Stimulated activated effector memory CD8-positive, alpha-beta T cell treated with anti-CD3 and anti-CD28 coated beads, Interleukin-12 subunit alpha, Interleukin-12 subunit beta, amount 100 ng/mL, for 72 hours (primary cell): ENCODE measurements around the gene PPP3CA.
A peak's percentile ranks its signal among the peaks of the same experiment; 100 is the strongest.
"Not testable (repeated sequence)": the region's sequence is repeated elsewhere in the genome, so short reads cannot be mapped to it uniquely, and the experiment has no call there.

Experiments used
- ATAC-seq: fragments of 150-1000 bp; cut with Tn5 transposase; 2 replicates; pipeline ENCODE4 v1.10.0; 2021
- DNase-seq, 2 donors: peaks; one replicate each; pipeline ENCODE4 v3.0.0; 2021 to 2022; ENCODE audit warnings: low spot score in 2 of 2
- H3K27ac Mint-ChIP-seq: one replicate; pipeline ENCODE4 v1.8.0; 2022; ENCODE audit warnings: mild to moderate bottlenecking, mixed read lengths
- H3K36me3 Mint-ChIP-seq: one replicate; pipeline ENCODE4 v1.8.0; 2022; ENCODE audit warnings: mild to moderate bottlenecking, mixed read lengths
- H3K4me1 Mint-ChIP-seq: one replicate; pipeline ENCODE4 v1.8.0; 2022; ENCODE audit warnings: mixed read lengths
- H3K4me3 Mint-ChIP-seq: one replicate; pipeline ENCODE4 v1.8.0; 2022; ENCODE audit warnings: mild to moderate bottlenecking, mixed read lengths
- H3K9me3 Mint-ChIP-seq: one replicate; pipeline ENCODE4 v1.8.0; 2022; ENCODE audit warnings: mixed read lengths

The PPP3CA gene

GRCh38 chr4:101027721-101028120, 319.6 kb downstream of the PPP3CA start:
- no peak overlapping the region for H3K27ac Mint-ChIP-seq
- H3K4me3 Mint-ChIP-seq, result no peak overlapping the region
- ATAC-seq, result no peak
- DNase-seq, result no peak
- H3K4me1 Mint-ChIP-seq, result peaks cover 20% of the 10 kb centered on the region
- peaks cover 14% of the 10 kb centered on the region for H3K36me3 Mint-ChIP-seq
- no peaks in the 10 kb centered on the region for H3K9me3 Mint-ChIP-seq

GRCh38 chr4:101025755-101026154, 321.6 kb downstream of the PPP3CA start:
- DNase-seq, result no peak
- H3K9me3 Mint-ChIP-seq, result no peaks in the 10 kb centered on the region
- peaks cover 37% of the 10 kb centered on the region for H3K4me1 Mint-ChIP-seq
- ATAC-seq, result no peak
- H3K27ac Mint-ChIP-seq, result no peak overlapping the region
- H3K36me3 Mint-ChIP-seq, result peaks cover 17% of the 10 kb centered on the region
- no peak overlapping the region for H3K4me3 Mint-ChIP-seq

DNA sequence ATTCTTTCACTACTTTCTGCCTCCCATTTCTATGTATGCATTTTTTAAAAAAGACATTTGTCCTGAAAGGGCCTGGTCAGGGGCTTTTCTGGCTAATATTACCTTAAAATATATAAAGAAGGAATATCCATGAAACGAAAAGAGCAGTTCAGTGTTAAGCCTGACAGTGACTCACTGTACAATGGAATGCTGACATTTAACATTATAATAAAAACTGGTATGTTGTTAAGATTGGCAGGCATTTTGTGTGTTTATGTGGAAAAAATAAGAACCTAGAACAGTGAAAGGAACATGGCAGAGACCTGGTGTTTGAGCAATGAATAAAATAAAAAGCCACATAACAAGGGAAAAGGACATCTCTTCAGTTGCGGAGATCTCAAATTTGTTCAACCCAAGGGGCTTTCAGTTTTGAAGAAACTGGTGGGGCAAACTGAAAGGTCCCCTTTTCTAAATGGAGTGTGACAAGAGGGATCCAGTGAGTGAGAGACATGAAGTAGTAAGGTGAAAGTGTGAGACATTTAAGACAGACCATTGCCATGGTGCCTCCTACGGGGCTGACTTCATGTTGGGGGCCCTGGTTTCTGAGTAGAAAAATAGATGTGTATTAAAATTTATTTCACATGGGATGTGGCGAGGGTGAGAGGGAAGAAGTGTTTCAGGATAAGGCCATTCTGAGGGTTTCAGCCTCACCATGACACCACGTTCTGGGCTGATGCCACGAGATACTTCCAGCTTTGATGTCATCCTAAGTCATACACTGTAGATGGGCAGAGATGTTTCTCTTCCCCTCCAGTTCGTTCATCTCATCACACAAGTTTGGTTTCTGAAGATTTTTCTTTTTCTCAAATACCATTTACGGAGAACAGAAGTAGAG, 324.9 kb downstream of the PPP3CA start:
- H3K36me3 Mint-ChIP-seq, result peaks cover 17% of the 10 kb centered on the region
- H3K4me1 Mint-ChIP-seq, result peaks cover 55% of the 10 kb centered on the region
- ATAC-seq, result peak; percentile 46
- no peak for DNase-seq
- H3K4me3 Mint-ChIP-seq, result no peak overlapping the region
- H3K9me3 Mint-ChIP-seq, result no peaks in the 10 kb centered on the region
- peak overlapping the region; percentile 67 for H3K27ac Mint-ChIP-seq

- peak; percentile 74 for ATAC-seq
- H3K4me1 Mint-ChIP-seq, result peaks cover 68% of the 10 kb centered on the region
- H3K4me3 Mint-ChIP-seq, result peak overlapping the region; percentile 27
- no peaks in the 10 kb centered on the region for H3K9me3 Mint-ChIP-seq
- no peak for DNase-seq
- peak overlapping the region; percentile 90 for H3K27ac Mint-ChIP-seq
- H3K36me3 Mint-ChIP-seq, result peaks cover 21% of the 10 kb centered on the region
Measured at GRCh38 chr4:101020956-101021355, 326.4 kb downstream of the PPP3CA start.

DNA sequence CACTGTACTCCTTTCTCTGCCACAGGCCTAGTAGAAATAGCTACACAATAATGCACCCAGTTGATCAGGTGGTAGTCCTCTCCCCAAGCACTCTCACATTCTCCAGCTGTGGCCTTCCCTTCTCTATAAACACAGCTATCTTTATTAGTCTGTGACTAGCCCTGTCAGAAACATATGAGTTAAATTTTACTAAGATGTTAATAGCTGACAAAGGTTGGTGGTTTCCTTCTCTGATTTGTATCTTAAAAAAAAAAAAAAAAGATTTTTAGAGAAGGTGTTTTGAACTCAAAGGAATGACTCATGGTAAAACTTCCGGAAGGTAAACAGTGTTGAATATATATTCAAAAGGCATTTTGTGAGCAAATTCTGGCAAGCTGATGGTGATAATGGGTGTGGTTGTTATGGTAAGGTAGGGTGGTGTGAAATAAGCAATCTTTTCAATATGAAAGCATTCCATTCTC, 327.4 kb downstream of the PPP3CA start:
- Mint-ChIP-seq H3K27ac (peak overlapping the region; percentile 90), H3K4me1 (peaks cover 69% of the 10 kb centered on the region), H3K4me3 (peak overlapping the region; percentile 27), H3K36me3 (peaks cover 12% of the 10 kb centered on the region), H3K9me3 (no peaks in the 10 kb centered on the region)
- DNase-seq, result peak in 1 of 2 donors; percentile 64
- peak; percentile 73 for ATAC-seq

GRCh38 chr4:101019313-101019712, 328.0 kb downstream of the PPP3CA start:
- H3K4me3 Mint-ChIP-seq, result peak overlapping the region; percentile 27
- no peaks in the 10 kb centered on the region for H3K9me3 Mint-ChIP-seq
- H3K36me3 Mint-ChIP-seq, result peaks cover 10% of the 10 kb centered on the region
- H3K27ac Mint-ChIP-seq, result peak overlapping the region; percentile 90
- DNase-seq (no peak), ATAC-seq (no peak)
- H3K4me1 Mint-ChIP-seq, result peaks cover 76% of the 10 kb centered on the region

GRCh38 chr4:101018836-101019235, 328.5 kb downstream of the PPP3CA start:
- Mint-ChIP-seq H3K4me1 (peaks cover 81% of the 10 kb centered on the region), H3K4me3 (peak overlapping the region; percentile 27), H3K27ac (peak overlapping the region; percentile 90), H3K9me3 (no peaks in the 10 kb centered on the region), H3K36me3 (peaks cover 10% of the 10 kb centered on the region)
- DNase-seq, result no peak
- no peak for ATAC-seq

DNA sequence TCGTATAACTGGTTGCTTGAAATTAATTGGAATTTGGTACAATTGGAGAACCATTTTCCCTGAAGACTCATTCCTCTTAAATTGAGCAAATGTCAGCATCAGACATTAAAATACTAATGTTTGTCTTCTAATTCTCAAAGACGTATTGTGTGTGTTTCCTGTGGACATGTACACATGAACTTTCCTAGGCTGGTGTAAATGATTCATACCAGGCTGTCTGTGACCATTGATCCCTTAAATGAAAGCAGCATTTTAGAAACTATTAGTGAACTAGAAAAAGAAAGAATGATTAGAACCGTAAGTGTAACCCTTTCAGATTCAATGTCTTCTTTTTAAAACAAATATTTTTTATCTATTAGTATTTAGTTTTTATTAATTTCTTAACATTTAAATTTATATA, 332.9 kb downstream of the PPP3CA start:
- peak overlapping the region; percentile 48 for H3K27ac Mint-ChIP-seq
- peaks cover 2% of the 10 kb centered on the region for H3K9me3 Mint-ChIP-seq
- H3K4me1 Mint-ChIP-seq, result peaks cover 78% of the 10 kb centered on the region
- H3K4me3 Mint-ChIP-seq, result peak overlapping the region; percentile 31
- DNase-seq (no peak), ATAC-seq (peak; percentile 48)
- H3K36me3 Mint-ChIP-seq, result peaks cover 5% of the 10 kb centered on the region

DNA sequence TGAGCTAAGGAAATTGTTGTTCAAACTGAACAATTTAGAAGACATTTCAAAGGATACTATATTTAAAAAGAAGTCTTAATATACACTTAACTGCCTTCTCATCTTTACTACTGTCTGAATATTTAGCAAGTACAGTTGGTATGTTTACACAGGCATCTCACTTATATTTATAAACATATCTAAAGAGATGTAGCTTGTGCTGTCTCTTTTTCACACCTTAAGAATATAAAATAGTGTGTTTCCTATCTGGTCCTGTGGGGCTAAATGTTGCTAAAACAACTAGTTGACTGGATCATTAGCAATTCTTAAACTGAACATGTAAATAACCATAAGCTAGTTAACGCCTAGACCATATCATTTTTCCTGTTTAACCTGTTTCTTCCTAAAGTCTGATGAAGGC, 336.3 kb downstream of the PPP3CA start:
- Mint-ChIP-seq H3K9me3 (peaks cover 2% of the 10 kb centered on the region), H3K36me3 (no peaks in the 10 kb centered on the region), H3K4me1 (peaks cover 53% of the 10 kb centered on the region), H3K27ac (no peak overlapping the region), H3K4me3 (no peak overlapping the region)
- ATAC-seq (no peak), DNase-seq (no peak)

DNA sequence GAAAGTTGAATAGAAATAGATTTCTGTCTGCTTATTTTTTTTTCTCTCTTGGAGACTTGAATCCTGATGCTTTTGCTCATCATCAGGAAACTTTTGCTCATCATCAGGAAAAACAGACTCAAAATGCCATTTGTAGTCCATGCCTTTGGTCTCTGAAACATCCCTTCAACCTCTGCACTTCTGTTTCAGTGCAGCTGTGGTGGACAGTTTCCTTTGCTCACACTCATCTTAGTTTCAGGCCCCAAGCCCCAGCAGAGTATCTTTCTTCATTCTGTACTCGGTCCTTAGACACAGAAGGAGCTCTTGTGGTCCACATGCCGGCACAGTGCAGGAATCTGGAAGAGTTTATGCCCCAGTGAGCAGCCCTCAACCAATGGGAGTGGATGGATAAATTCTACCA, 337.9 kb downstream of the PPP3CA start:
- peak overlapping the region; percentile 22 for H3K4me3 Mint-ChIP-seq
- no peaks in the 10 kb centered on the region for H3K36me3 Mint-ChIP-seq
- DNase-seq (no peak), ATAC-seq (peak; percentile 65)
- peaks cover 5% of the 10 kb centered on the region for H3K9me3 Mint-ChIP-seq
- no peak overlapping the region for H3K27ac Mint-ChIP-seq
- H3K4me1 Mint-ChIP-seq, result peaks cover 41% of the 10 kb centered on the region

DNA sequence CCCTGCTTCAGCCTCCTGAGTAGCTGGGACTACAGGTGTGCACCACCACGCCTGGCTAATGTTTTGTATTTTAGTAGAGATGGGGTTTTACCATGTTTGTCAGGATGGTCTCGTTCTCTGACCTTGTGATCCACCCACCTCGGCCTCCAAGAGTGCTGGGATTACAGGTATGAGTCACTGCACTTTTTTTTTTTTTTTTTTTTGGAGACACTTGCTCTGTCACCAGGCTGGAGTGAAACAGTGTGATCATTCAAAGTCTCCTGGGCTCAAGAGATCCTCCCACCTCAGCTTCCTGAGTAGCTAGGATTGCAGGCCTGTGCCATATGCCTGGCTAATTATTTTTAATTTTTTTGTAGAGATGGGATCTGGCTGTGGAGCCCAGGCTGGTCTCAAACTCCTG, 338.8 kb downstream of the PPP3CA start:
- no peak for DNase-seq
- no peaks in the 10 kb centered on the region for H3K36me3 Mint-ChIP-seq
- peaks cover 11% of the 10 kb centered on the region for H3K9me3 Mint-ChIP-seq
- no peak overlapping the region for H3K4me3 Mint-ChIP-seq
- H3K4me1 Mint-ChIP-seq, result peaks cover 31% of the 10 kb centered on the region
- H3K27ac Mint-ChIP-seq, result no peak overlapping the region
- no peak for ATAC-seq

DNA sequence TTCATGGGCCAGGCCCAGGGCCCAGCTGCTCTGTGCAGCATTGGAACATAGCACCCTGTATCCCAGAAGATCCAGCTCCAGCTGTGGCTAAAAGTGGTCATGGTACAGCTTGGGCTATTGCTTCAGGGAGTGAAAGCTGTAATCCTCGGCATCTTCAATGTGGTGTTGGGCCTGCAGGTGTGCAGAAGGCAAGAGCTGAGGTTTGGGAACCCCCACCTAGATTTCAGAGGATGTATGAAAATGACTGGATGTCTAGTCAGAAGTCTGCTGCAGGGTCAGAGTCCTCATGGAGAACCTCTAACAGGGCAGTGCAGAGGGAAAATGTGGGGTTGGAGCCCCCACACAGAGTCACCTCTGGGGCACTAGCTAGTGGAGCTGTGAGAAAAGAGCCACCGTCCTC, 341.7 kb downstream of the PPP3CA start:
- H3K4me3 Mint-ChIP-seq, result no peak overlapping the region
- peaks cover 15% of the 10 kb centered on the region for H3K9me3 Mint-ChIP-seq
- peaks cover 15% of the 10 kb centered on the region for H3K4me1 Mint-ChIP-seq

DNA sequence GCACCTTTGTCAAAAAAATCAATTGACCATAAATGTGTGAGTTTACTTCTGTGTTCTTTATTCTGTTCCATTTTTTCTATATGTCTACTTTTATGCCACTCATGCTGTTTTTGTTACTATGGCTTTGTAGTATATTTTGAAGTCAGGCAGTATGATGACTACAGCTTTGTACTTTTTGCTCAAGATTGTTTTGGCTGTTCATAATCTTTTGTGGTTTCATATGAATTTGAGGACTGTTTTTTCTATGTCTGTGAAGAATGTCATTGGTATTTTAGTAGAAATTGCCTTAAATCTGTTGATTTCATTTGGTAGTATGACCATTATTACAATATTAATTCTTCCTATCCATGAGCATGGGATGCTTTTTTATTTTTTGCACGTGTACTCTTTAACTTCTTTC, 346.8 kb downstream of the PPP3CA start:
- no peak for DNase-seq

More for the DNA sequence above, 341.7 kb downstream of the PPP3CA start:
- ATAC-seq, result no peak
- DNase-seq, result no peak
- no peak overlapping the region for H3K27ac Mint-ChIP-seq
- no peaks in the 10 kb centered on the region for H3K36me3 Mint-ChIP-seq

GRCh38 chr4:100995671-100996070, 351.7 kb downstream of the PPP3CA start:
- H3K36me3 Mint-ChIP-seq, result no peaks in the 10 kb centered on the region

More for the DNA sequence above, 346.8 kb downstream of the PPP3CA start:
- Mint-ChIP-seq H3K4me1 (no peaks in the 10 kb centered on the region), H3K4me3 (no peak overlapping the region), H3K27ac (no peak overlapping the region), H3K36me3 (no peaks in the 10 kb centered on the region), H3K9me3 (peaks cover 15% of the 10 kb centered on the region)
- ATAC-seq, result no peak

GRCh38 chr4:100995002-100995401, 352.3 kb downstream of the PPP3CA start:
- not testable (repeated sequence) for H3K4me1 Mint-ChIP-seq

More at GRCh38 chr4:100995671-100996070, 351.7 kb downstream of the PPP3CA start:
- Mint-ChIP-seq H3K9me3 (no peaks in the 10 kb centered on the region), H3K4me3 (no peak overlapping the region), H3K4me1 (no peaks in the 10 kb centered on the region), H3K27ac (no peak overlapping the region)
- ATAC-seq (no peak), DNase-seq (no peak)

More at GRCh38 chr4:100995002-100995401, 352.3 kb downstream of the PPP3CA start:
- not testable (repeated sequence) for DNase-seq, H3K4me3 Mint-ChIP-seq, ATAC-seq, H3K9me3 Mint-ChIP-seq, H3K36me3 Mint-ChIP-seq, H3K27ac Mint-ChIP-seq
